Measurements from ENCODE around the gene SEMA3F. TPM values are rescaled to one million over a fixed set of nuclear protein-coding genes. Genes with fewer than 3 reads are reported as not detected.

Gene SEMA3F
- total and polyA plus RNA-seq, 2 experiments from 2014 or later = 2.3 to 67.6 TPM

DNA sequence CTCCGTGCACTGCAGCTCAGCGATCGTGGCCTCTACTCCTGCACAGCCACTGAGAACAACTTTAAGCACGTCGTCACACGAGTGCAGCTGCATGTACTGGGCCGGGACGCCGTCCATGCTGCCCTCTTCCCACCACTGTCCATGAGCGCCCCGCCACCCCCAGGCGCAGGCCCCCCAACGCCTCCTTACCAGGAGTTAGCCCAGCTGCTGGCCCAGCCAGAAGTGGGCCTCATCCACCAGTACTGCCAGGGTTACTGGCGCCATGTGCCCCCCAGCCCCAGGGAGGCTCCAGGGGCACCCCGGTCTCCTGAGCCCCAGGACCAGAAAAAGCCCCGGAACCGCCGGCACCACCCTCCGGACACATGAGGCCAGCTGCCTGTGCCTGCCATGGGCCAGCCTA is 32.6 kb downstream of the SEMA3F start:
- H3K27me3 ChIP-seq (ENCODE audit: insufficient read depth) = no peaks in the 10 kb centered on the region
- no peak for ATAC-seq
- Mint-ChIP-seq H3K27ac (no peak overlapping the region), H3K27me3 (ENCODE audit: insufficient read depth, low read depth, poor library complexity) (peaks cover 13% of the 10 kb centered on the region), H3K4me1 (peaks cover 9% of the 10 kb centered on the region; the same call in 2 of the 3 replicates), H3K36me3 (ENCODE audit: low read depth) (peaks cover 21% of the 10 kb centered on the region), H3K4me3 (no peak overlapping the region), H3K9me3 (no peaks in the 10 kb centered on the region)
- no peak for DNase-seq (ENCODE audit: low spot score)
- no peak overlapping the region for H3K27ac ChIP-seq (ENCODE audit: low read depth)
- H4K20me1 ChIP-seq (replicated peaks; ENCODE audit: insufficient read depth) = no peaks in the 10 kb centered on the region
- H3K4me1 ChIP-seq (ENCODE audit: insufficient read depth) = no peaks in the 10 kb centered on the region
- no peaks in the 10 kb centered on the region for H3K79me2 ChIP-seq (replicated peaks; ENCODE audit: insufficient read depth)
- H2AFZ ChIP-seq = no peak overlapping the region
- peaks cover 6% of the 10 kb centered on the region for H3F3A ChIP-seq (replicated peaks; ENCODE audit: low read depth)
- no peak overlapping the region for H3K4me2 ChIP-seq
- no peak overlapping the region for H3K4me3 ChIP-seq
- no peaks in the 10 kb centered on the region; the same call in 1 of the 2 replicates for H3K36me3 ChIP-seq (ENCODE audit: insufficient read depth)
- H3K9me2 ChIP-seq (ENCODE audit: insufficient read depth) = no peaks in the 10 kb centered on the region
- TF ChIP-seq, protein P1, sequence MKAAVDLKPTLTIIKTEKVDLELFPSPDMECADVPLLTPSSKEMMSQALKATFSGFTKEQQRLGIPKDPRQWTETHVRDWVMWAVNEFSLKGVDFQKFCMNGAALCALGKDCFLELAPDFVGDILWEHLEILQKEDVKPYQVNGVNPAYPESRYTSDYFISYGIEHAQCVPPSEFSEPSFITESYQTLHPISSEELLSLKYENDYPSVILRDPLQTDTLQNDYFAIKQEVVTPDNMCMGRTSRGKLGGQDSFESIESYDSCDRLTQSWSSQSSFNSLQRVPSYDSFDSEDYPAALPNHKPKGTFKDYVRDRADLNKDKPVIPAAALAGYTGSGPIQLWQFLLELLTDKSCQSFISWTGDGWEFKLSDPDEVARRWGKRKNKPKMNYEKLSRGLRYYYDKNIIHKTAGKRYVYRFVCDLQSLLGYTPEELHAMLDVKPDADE (IDR thresholded peaks at IDR 0.05) = no peak
- TF ChIP-seq ZNF331 (CRISPR knock-in tag; IDR thresholded peaks at IDR 0.05; ENCODE audit: low read depth) = no peak
- no peak for TF ChIP-seq EZH2phosphoT487 (IDR thresholded peaks at IDR 0.05; ENCODE audit: unreplicated experiment)
- TF ChIP-seq EZH2 (IDR thresholded peaks at IDR 0.05; ENCODE audit: low read depth, unreplicated experiment) = no peak
- TF ChIP-seq STAT1 (IDR thresholded peaks at IDR 0.05; ENCODE audit: unreplicated experiment) = no peak
- no peak for TF ChIP-seq CREB1 (CRISPR knock-in tag; IDR thresholded peaks at IDR 0.05; ENCODE audit: low read depth)
- TF ChIP-seq JUNB (IDR thresholded peaks at IDR 0.05; ENCODE audit: unreplicated experiment) = no peak
- TF ChIP-seq, protein P2, sequence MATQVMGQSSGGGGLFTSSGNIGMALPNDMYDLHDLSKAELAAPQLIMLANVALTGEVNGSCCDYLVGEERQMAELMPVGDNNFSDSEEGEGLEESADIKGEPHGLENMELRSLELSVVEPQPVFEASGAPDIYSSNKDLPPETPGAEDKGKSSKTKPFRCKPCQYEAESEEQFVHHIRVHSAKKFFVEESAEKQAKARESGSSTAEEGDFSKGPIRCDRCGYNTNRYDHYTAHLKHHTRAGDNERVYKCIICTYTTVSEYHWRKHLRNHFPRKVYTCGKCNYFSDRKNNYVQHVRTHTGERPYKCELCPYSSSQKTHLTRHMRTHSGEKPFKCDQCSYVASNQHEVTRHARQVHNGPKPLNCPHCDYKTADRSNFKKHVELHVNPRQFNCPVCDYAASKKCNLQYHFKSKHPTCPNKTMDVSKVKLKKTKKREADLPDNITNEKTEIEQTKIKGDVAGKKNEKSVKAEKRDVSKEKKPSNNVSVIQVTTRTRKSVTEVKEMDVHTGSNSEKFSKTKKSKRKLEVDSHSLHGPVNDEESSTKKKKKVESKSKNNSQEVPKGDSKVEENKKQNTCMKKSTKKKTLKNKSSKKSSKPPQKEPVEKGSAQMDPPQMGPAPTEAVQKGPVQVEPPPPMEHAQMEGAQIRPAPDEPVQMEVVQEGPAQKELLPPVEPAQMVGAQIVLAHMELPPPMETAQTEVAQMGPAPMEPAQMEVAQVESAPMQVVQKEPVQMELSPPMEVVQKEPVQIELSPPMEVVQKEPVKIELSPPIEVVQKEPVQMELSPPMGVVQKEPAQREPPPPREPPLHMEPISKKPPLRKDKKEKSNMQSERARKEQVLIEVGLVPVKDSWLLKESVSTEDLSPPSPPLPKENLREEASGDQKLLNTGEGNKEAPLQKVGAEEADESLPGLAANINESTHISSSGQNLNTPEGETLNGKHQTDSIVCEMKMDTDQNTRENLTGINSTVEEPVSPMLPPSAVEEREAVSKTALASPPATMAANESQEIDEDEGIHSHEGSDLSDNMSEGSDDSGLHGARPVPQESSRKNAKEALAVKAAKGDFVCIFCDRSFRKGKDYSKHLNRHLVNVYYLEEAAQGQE (IDR thresholded peaks at IDR 0.05; ENCODE audit: unreplicated experiment) = no peak
- TF ChIP-seq, protein P3, sequence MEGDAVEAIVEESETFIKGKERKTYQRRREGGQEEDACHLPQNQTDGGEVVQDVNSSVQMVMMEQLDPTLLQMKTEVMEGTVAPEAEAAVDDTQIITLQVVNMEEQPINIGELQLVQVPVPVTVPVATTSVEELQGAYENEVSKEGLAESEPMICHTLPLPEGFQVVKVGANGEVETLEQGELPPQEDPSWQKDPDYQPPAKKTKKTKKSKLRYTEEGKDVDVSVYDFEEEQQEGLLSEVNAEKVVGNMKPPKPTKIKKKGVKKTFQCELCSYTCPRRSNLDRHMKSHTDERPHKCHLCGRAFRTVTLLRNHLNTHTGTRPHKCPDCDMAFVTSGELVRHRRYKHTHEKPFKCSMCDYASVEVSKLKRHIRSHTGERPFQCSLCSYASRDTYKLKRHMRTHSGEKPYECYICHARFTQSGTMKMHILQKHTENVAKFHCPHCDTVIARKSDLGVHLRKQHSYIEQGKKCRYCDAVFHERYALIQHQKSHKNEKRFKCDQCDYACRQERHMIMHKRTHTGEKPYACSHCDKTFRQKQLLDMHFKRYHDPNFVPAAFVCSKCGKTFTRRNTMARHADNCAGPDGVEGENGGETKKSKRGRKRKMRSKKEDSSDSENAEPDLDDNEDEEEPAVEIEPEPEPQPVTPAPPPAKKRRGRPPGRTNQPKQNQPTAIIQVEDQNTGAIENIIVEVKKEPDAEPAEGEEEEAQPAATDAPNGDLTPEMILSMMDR (conservative IDR thresholded peaks at IDR 0.05; ENCODE audit: low read depth in 2 of 2) = no peak
- TF ChIP-seq NANOG (IDR thresholded peaks at IDR 0.05; ENCODE audit: borderline replicate concordance) = no peak
- no peak for TF ChIP-seq POLR2AphosphoS5 (IDR thresholded peaks at IDR 0.05; ENCODE audit: low read depth)
- TF ChIP-seq, protein P4, sequence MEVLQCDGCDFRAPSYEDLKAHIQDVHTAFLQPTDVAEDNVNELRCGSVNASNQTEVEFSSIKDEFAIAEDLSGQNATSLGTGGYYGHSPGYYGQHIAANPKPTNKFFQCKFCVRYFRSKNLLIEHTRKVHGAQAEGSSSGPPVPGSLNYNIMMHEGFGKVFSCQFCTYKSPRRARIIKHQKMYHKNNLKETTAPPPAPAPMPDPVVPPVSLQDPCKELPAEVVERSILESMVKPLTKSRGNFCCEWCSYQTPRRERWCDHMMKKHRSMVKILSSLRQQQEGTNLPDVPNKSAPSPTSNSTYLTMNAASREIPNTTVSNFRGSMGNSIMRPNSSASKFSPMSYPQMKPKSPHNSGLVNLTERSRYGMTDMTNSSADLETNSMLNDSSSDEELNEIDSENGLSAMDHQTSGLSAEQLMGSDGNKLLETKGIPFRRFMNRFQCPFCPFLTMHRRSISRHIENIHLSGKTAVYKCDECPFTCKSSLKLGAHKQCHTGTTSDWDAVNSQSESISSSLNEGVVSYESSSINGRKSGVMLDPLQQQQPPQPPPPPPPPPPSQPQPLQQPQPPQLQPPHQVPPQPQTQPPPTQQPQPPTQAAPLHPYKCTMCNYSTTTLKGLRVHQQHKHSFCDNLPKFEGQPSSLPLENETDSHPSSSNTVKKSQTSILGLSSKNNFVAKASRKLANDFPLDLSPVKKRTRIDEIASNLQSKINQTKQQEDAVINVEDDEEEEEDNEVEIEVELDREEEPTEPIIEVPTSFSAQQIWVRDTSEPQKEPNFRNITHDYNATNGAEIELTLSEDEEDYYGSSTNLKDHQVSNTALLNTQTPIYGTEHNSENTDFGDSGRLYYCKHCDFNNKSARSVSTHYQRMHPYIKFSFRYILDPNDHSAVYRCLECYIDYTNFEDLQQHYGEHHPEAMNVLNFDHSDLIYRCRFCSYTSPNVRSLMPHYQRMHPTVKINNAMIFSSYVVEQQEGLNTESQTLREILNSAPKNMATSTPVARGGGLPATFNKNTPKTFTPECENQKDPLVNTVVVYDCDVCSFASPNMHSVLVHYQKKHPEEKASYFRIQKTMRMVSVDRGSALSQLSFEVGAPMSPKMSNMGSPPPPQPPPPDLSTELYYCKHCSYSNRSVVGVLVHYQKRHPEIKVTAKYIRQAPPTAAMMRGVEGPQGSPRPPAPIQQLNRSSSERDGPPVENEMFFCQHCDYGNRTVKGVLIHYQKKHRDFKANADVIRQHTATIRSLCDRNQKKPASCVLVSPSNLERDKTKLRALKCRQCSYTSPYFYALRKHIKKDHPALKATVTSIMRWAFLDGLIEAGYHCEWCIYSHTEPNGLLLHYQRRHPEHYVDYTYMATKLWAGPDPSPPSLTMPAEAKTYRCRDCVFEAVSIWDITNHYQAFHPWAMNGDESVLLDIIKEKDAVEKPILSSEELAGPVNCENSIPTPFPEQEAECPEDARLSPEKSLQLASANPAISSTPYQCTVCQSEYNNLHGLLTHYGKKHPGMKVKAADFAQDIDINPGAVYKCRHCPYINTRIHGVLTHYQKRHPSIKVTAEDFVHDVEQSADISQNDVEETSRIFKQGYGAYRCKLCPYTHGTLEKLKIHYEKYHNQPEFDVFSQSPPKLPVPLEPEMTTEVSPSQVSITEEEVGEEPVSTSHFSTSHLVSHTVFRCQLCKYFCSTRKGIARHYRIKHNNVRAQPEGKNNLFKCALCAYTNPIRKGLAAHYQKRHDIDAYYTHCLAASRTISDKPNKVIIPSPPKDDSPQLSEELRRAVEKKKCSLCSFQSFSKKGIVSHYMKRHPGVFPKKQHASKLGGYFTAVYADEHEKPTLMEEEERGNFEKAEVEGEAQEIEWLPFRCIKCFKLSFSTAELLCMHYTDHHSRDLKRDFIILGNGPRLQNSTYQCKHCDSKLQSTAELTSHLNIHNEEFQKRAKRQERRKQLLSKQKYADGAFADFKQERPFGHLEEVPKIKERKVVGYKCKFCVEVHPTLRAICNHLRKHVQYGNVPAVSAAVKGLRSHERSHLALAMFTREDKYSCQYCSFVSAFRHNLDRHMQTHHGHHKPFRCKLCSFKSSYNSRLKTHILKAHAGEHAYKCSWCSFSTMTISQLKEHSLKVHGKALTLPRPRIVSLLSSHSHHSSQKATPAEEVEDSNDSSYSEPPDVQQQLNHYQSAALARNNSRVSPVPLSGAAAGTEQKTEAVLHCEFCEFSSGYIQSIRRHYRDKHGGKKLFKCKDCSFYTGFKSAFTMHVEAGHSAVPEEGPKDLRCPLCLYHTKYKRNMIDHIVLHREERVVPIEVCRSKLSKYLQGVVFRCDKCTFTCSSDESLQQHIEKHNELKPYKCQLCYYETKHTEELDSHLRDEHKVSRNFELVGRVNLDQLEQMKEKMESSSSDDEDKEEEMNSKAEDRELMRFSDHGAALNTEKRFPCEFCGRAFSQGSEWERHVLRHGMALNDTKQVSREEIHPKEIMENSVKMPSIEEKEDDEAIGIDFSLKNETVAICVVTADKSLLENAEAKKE (CRISPR knock-in tag; IDR thresholded peaks at IDR 0.05) = no peak
- TF ChIP-seq ZNF114 (CRISPR knock-in tag; IDR thresholded peaks at IDR 0.05) = no peak

Data from GM23338 (cell line).